Neural progenitor cell (in vitro differentiated cells): ENCODE results near the gene ARHGAP26.

Experiments used
- EZH2 ChIP-seq: fragments of 200-600 bp; sonication (generic); IDR thresholded peaks from 2 replicates; pipeline ENCODE4 v1.6.1; 2017; ENCODE audit warnings: antibody characterized with exemption, mild to moderate bottlenecking, moderate library complexity
- EZH2phosphoT487 ChIP-seq: fragments of 200-600 bp; sonication (generic); IDR thresholded peaks from 2 replicates; pipeline ENCODE4 v1.6.1; 2017; ENCODE audit warnings: antibody characterized with exemption
- TF ChIP-seq, protein P1 (sequence below): fragments of 200-600 bp; sonication (generic); IDR thresholded peaks from 2 replicates; pipeline ENCODE4 v1.5.1; 2017; ENCODE audit warnings: antibody characterized with exemption, mild to moderate bottlenecking

DNA sequence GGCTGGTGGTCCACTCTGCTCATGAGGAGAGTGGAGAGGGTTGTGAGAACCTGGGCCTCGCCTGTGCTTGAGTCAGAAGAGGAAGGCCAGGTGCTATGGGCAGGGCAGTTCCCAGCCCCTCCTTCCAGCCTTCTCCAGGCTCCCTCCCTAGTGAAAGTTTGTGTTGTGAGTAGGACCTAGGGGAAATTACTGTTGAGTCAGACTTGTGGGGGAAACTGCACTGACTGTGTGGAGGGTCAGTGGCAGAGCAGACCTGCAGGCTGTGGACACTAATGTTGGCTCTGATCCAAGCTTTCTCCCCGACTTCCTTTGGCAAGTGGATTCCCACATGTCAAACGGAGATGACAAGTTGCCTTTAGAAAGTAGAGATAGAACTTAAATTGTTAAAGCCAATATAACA, 102.6 kb downstream of the ARHGAP26 start:
- TF ChIP-seq, protein P1, sequence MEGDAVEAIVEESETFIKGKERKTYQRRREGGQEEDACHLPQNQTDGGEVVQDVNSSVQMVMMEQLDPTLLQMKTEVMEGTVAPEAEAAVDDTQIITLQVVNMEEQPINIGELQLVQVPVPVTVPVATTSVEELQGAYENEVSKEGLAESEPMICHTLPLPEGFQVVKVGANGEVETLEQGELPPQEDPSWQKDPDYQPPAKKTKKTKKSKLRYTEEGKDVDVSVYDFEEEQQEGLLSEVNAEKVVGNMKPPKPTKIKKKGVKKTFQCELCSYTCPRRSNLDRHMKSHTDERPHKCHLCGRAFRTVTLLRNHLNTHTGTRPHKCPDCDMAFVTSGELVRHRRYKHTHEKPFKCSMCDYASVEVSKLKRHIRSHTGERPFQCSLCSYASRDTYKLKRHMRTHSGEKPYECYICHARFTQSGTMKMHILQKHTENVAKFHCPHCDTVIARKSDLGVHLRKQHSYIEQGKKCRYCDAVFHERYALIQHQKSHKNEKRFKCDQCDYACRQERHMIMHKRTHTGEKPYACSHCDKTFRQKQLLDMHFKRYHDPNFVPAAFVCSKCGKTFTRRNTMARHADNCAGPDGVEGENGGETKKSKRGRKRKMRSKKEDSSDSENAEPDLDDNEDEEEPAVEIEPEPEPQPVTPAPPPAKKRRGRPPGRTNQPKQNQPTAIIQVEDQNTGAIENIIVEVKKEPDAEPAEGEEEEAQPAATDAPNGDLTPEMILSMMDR, result no peak
- TF ChIP-seq EZH2phosphoT487, result no peak
- no peak for TF ChIP-seq EZH2
